GM12891 (cell line): ENCODE results near the gene SAMD10.

Experiments
- POLR2A ChIP-seq: IDR thresholded peaks from 2 replicates; pipeline ENCODE4 v1.6.1; 2011; ENCODE audit warnings: low read depth, low read length, control low read depth
- POLR2AphosphoS5 ChIP-seq: IDR thresholded peaks from 2 replicates; pipeline ENCODE4 v1.6.1; 2011; ENCODE audit warnings: low read depth, low read length, control low read depth

DNA sequence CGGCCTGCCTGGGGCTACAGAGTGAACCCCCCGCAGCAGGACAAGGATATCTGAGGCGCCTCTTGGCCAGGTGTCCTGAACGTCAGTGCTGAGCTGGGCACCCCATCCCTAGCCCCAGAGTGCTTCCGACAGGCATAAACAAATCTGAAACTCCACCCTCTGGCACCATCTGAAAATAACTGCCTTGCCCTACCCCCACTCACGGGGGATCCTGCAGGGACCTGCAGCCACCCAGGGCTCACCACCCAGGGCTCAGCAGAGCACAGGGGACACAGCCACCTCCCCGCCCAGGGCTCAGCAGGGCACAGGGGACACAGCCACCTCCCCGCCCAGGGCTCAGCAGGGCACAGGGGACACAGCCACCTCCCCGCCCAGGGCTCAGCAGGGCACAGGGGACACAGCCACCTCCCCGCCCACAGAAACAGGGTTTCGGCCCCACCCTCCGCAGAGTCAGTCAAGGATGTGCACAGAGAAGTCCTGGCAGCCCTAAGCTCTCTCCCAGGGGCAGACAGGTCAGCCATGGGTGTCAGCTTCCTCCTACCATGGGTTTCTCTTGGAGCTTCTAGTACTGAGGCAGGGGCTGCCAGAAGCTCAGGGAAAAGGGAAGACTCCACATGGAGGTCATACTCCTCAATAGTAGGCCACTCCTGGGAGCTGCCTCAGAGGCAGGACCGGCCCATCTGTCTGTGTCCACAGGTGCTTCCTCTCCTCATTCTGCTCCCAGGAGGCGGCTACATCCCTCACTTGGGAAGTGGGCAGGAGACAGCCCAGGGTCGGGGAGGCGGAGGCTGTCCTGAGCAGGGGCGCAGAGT lies 27.8 kb downstream of the SAMD10 start:
- no peak for TF ChIP-seq POLR2AphosphoS5
- no peak for TF ChIP-seq POLR2A
